Suprapubic skin (tissue), 3 donors: Measurements from ENCODE around the gene TMEM259.

Experiments
- CTCF ChIP-seq, 2 donors: fragments of 200-600 bp in 1 of 2; fragments of 450-650 bp in 1 of 2; sonication (generic) in 1 of 2; IDR thresholded peaks; one replicate each; pipeline ENCODE4 v1.5.1; 2016 to 2019; ENCODE audit warnings: antibody characterized with exemption in 2 of 2, mild to moderate bottlenecking in 1 of 2, moderate library complexity in 1 of 2
- POLR2A ChIP-seq, 2 donors: fragments of 450-650 bp; IDR thresholded peaks; one replicate each; pipeline ENCODE4 v1.6.1; 2017; ENCODE audit warnings: antibody characterized with exemption in 2 of 2, mild to moderate bottlenecking in 2 of 2, moderate library complexity in 2 of 2

GRCh38 chr19:1041272-1041834, 20.4 kb upstream of the TMEM259 start:
- TF ChIP-seq POLR2A (IDR thresholded peaks at IDR 0.05): no peak
- no peak for TF ChIP-seq CTCF (IDR thresholded peaks at IDR 0.05)
